Smooth muscle cell (in vitro differentiated cells): ENCODE results near the gene PROCR. TPM values are rescaled to one million over a fixed set of nuclear protein-coding genes. Genes with fewer than 3 reads are reported as not detected.

Experiments used
- DNase-seq: peaks from one replicate; lab custom pipeline; 2025; ENCODE audit not compliant: unreplicated experiment; lab: John Stamatoyannopoulos, UW
- H2AFZ ChIP-seq: fragments of 200-600 bp; sonication (generic); 2 replicates; pipeline ENCODE4 v1.6.0; 2016; ENCODE audit warnings: antibody characterized with exemption, low read depth, mild to moderate bottlenecking
- H3F3A ChIP-seq: fragments of 200-600 bp; sonication (generic); 2 replicates; pipeline ENCODE4 v1.6.0; 2017; ENCODE audit warnings: antibody characterized with exemption, low read depth
- H3K27ac ChIP-seq: fragments of 200-600 bp; sonication (generic); 2 replicates; pipeline ENCODE4 v1.5.1; 2016; ENCODE audit warnings: low read depth, mild to moderate bottlenecking
- H3K27me3 ChIP-seq: fragments of 200-600 bp; sonication (generic); 2 replicates; pipeline ENCODE4 v1.6.1; 2016; ENCODE audit warnings: low read depth, mild to moderate bottlenecking
- H3K36me3 ChIP-seq: fragments of 200-600 bp; sonication (generic); 2 replicates; pipeline ENCODE4 v1.5.1; 2016; ENCODE audit warnings: low read depth
- H3K4me1 ChIP-seq: fragments of 200-600 bp; sonication (generic); 2 replicates; pipeline ENCODE4 v1.5.1; 2016; ENCODE audit warnings: low read depth
- H3K4me2 ChIP-seq: fragments of 200-600 bp; sonication (generic); 2 replicates; pipeline ENCODE4 v1.6.0; 2016; ENCODE audit warnings: mild to moderate bottlenecking
- H3K4me3 ChIP-seq: fragments of 200-600 bp; sonication (generic); 2 replicates; pipeline ENCODE4 v1.5.1; 2016; ENCODE audit warnings: mild to moderate bottlenecking
- H3K79me2 ChIP-seq: fragments of 200-600 bp; sonication (generic); 2 replicates; pipeline ENCODE4 v1.6.0; 2016; ENCODE audit warnings: low read depth, mild to moderate bottlenecking
- H3K9ac ChIP-seq: fragments of 200-600 bp; sonication (generic); 2 replicates; pipeline ENCODE4 v1.6.0; 2016; ENCODE audit warnings: low read depth
- H3K9me3 ChIP-seq: fragments of 200-600 bp; sonication (generic); replicated peaks from 2 replicates; pipeline ENCODE4 v1.5.1; 2016; ENCODE audit warnings: low read depth
- H4K20me1 ChIP-seq: fragments of 200-600 bp; sonication (generic); 2 replicates; pipeline ENCODE4 v1.6.0; 2016; ENCODE audit warnings: low read depth
- WGBS: methylation state at CpG from one replicate; pipeline ENCODE4 v1.1.7; 2016; ENCODE audit warnings: low lambda C conversion rate; 5-methylcytosine and 5-hydroxymethylcytosine counted together
- polyA plus RNA-seq: library from polyadenylated mRNA; unstranded; fragments of >200 nt; fragmentation: Nextera tagmentation; extraction: Ambion mirVana; gene quantifications from 2 replicates; pipeline ENCODE4 v1.2.1, GENCODE V29; 2016
- total RNA-seq: library from RNA; depleted of rRNA; stranded (reverse); fragments of >200 nt; gene quantifications from 2 replicates; pipeline ENCODE4 v1.2.3, GENCODE V29; 2014
- TF ChIP-seq, protein P1 (sequence below): fragments of 200-600 bp; sonication (generic); IDR thresholded peaks from 2 replicates; pipeline ENCODE4 v1.5.1; 2017; ENCODE audit warnings: borderline replicate concordance, mild to moderate bottlenecking, antibody characterized with exemption; ENCODE audit not compliant: insufficient read depth, poor library complexity, severe bottlenecking

The PROCR gene
- total and polyA plus RNA-seq, 2 experiments from 2014 or later: 4.8 to 5.4 TPM

- Histone ChIP-seq H3K4me1 (no peaks in the 10 kb centered on the region), H4K20me1 (no peaks in the 10 kb centered on the region), H3K27ac (no peak overlapping the region), H3K4me3 (no peak overlapping the region), H3K9ac (no peak overlapping the region), H3K79me2 (no peaks in the 10 kb centered on the region), H3K27me3 (no peaks in the 10 kb centered on the region), H3K4me2 (no peak overlapping the region), H3F3A (no peaks in the 10 kb centered on the region), H2AFZ (no peak overlapping the region), H3K9me3 (no peaks in the 10 kb centered on the region), H3K36me3 (peaks cover 5% of the 10 kb centered on the region)
- WGBS: 97% methylated on average over 9 of the region's 9 CpGs
- TF ChIP-seq, protein P1, sequence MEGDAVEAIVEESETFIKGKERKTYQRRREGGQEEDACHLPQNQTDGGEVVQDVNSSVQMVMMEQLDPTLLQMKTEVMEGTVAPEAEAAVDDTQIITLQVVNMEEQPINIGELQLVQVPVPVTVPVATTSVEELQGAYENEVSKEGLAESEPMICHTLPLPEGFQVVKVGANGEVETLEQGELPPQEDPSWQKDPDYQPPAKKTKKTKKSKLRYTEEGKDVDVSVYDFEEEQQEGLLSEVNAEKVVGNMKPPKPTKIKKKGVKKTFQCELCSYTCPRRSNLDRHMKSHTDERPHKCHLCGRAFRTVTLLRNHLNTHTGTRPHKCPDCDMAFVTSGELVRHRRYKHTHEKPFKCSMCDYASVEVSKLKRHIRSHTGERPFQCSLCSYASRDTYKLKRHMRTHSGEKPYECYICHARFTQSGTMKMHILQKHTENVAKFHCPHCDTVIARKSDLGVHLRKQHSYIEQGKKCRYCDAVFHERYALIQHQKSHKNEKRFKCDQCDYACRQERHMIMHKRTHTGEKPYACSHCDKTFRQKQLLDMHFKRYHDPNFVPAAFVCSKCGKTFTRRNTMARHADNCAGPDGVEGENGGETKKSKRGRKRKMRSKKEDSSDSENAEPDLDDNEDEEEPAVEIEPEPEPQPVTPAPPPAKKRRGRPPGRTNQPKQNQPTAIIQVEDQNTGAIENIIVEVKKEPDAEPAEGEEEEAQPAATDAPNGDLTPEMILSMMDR: no peak
- DNase-seq: no peak
Observed at GRCh38 chr20:35134472-35134871, 37.4 kb upstream of the PROCR start.

DNA sequence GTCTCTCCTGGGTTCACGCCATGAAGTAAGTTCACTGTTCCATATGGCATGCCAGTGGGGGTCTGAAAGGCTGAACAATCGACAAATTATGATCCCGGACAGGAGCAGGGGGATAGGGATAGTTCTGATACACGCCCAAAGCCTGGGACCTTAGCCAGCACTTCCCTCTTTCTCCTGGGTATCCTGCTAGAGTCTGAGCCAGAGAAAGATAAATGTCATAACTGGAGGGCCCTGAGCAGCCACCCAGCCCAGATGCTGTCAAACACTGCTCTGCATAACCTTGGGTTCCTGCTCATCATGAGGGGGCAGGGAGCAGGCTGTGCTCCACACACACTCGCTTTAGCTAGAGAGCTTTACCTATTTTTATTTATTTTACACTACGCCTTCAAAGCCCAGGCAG lies 37.0 kb upstream of the PROCR start:
- Histone ChIP-seq H3F3A (no peaks in the 10 kb centered on the region), H3K27me3 (no peaks in the 10 kb centered on the region), H3K4me2 (no peak overlapping the region), H3K9me3 (no peaks in the 10 kb centered on the region), H3K4me3 (no peak overlapping the region), H3K27ac (no peak overlapping the region), H3K9ac (no peak overlapping the region), H2AFZ (no peak overlapping the region), H3K4me1 (no peaks in the 10 kb centered on the region), H4K20me1 (no peaks in the 10 kb centered on the region), H3K79me2 (no peaks in the 10 kb centered on the region), H3K36me3 (peaks cover 5% of the 10 kb centered on the region)
- 96% methylated on average over 6 of the region's 6 CpGs for WGBS
- TF ChIP-seq, protein P1: no peak
- no peak for DNase-seq

DNA sequence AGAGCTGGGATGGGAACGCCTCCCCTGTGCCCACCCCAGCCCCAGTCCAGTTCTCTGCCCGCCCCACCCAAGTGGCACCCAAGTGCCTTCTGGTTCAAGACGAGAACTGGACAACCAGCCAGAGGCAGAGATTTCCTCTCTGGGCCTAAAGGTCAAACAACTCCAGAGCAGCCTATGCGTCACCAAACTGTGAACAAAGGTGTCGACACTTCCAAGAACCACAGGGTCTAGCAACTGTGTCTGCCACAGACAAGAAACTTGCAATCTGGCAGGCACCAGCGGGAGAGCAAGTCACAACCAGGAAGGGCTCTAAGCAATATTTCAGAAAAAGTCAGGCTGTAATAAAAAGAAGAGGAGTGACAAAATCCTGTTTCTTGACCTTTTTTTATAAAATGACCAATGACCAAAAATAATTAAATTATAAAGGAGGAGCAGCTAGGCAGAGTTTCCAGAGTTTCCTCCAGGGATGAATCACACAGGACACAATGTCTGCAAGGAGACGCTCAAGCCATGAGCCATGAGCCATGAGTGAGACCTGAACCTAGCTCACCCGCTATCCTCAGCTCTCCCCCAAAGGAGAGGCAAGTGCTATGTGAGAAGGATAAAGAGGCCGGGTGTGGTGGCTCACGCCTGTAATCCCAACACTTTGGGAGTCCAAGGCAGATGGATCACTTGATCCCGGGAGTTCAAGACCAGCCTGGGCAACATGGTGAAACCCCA lies 35.8 kb upstream of the PROCR start:
- TF ChIP-seq, protein P1: no peak
- Histone ChIP-seq H2AFZ (no peak overlapping the region), H4K20me1 (no peaks in the 10 kb centered on the region), H3K9me3 (no peaks in the 10 kb centered on the region), H3K27me3 (no peaks in the 10 kb centered on the region), H3K9ac (no peak overlapping the region), H3K4me2 (no peak overlapping the region), H3K4me1 (no peaks in the 10 kb centered on the region), H3K4me3 (no peak overlapping the region), H3K79me2 (no peaks in the 10 kb centered on the region), H3K36me3 (peaks cover 6% of the 10 kb centered on the region), H3F3A (no peaks in the 10 kb centered on the region), H3K27ac (no peak overlapping the region)
- DNase-seq: no peak
- WGBS: 71% methylated on average over 11 of the region's 11 CpGs

- Histone ChIP-seq H3K4me1 (no peaks in the 10 kb centered on the region), H3K27ac (no peak overlapping the region), H3K9ac (no peak overlapping the region), H4K20me1 (no peaks in the 10 kb centered on the region), H3K9me3 (no peaks in the 10 kb centered on the region), H3F3A (no peaks in the 10 kb centered on the region), H3K27me3 (no peaks in the 10 kb centered on the region), H3K36me3 (peaks cover 4% of the 10 kb centered on the region), H2AFZ (no peak overlapping the region), H3K4me2 (no peak overlapping the region), H3K79me2 (no peaks in the 10 kb centered on the region), H3K4me3 (no peak overlapping the region)
- DNase-seq: no peak
- WGBS: 89% methylated on average over 7 of the region's 7 CpGs
- TF ChIP-seq, protein P1: no peak
Observed at GRCh38 chr20:35144694-35145093, 27.2 kb upstream of the PROCR start.
